GM18909 (cell line): ENCODE data around the gene MATCAP1.
A peak's percentile ranks its signal among the peaks of the same experiment; 100 is the strongest.

Experiments
- ATAC-seq: cut with Tn5 transposase; IDR thresholded peaks from one replicate; pipeline ENCODE4 v1.9.1; 2021; ENCODE audit warnings: mild to moderate bottlenecking; ENCODE audit not compliant: unreplicated experiment, poor library complexity

Gene MATCAP1

DNA sequence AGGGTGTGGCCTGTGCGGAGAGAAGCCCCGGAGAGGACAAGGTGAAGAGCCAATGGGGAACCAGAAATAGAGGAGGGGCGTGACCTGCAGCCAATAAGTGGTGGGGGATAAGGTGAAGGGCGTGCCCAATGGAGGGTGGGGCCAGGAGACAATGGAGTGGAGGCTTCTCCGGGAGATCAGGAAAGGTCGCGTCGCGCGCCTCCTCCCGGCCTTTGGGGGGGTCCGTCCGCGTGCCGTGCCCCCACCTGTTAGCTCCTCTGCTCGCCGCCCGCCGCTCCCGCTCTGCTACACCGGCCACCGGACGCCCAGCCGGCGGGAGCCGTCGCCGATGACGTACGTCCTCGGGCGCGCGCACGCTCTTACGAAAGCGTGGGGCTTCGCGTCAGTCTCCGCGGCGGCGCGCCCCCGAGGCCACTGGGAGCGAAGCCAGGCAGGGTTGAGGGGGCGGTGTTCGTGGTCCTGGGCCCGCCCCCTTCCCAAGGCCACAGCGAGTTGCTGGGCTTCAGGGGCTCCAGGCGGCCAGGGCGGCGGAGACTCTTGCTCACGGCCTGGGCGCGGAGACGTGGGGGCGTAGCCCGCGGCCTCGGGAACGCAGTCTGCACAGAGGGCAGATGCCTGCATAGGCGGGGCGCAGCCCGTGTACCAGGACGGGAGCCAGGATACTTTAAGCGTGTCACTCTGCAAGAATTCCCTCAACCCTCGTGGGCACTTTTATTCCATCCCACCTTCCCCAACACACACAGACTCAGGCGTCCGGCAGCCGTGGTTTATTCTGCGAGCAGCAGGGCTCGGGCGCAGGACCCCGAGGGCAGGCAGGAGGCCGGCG, at the start of gene MATCAP1:
Gene MATCAP1, minus strand, starts transcription at position 337 of the 826 bp plus-strand sequence. CDS start 3,353 bp downstream, outside the sequence.
- ATAC-seq, result peak; percentile 94

DNA sequence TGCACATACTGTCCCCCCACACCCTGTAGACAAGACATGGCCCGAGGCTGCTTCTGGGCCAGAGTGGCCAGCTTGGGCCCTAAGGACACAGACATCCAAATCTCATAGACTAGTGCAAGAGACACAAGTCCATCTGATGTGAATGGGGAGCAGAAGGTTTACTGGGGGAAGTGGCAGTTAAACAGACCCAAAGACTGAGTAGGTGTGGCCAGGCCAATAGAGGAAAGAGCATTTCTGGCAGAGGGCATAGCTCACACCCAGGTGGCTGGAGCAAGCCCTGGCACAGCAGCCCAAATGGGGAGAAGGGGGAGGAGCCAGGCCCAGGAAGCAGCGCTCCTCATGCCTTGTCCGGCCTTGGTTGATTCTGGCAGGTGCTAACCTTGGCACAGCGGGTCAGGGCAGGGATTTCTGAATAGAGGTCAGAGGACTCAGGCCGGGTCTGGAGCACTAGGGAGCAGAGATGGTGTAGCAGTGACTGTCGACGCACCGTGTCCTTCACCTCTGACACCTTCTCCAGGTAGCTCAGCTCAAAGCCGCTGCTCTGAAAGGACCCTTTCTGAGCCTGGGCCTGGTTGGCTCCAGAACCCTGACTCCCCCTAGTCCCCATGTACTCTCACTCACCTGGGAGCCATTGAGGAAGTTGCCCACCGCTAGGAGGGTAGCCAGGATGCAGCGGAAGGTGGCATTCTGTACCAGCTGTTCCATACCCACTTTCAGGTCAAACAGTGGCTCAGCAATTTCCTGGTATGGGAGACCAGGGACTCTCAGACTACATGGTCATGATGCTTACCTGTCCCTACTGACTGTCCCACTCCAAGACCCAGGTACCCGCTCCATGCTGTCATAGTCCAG, 47.3 kb upstream of the MATCAP1 start:
- ATAC-seq, result no peak

DNA sequence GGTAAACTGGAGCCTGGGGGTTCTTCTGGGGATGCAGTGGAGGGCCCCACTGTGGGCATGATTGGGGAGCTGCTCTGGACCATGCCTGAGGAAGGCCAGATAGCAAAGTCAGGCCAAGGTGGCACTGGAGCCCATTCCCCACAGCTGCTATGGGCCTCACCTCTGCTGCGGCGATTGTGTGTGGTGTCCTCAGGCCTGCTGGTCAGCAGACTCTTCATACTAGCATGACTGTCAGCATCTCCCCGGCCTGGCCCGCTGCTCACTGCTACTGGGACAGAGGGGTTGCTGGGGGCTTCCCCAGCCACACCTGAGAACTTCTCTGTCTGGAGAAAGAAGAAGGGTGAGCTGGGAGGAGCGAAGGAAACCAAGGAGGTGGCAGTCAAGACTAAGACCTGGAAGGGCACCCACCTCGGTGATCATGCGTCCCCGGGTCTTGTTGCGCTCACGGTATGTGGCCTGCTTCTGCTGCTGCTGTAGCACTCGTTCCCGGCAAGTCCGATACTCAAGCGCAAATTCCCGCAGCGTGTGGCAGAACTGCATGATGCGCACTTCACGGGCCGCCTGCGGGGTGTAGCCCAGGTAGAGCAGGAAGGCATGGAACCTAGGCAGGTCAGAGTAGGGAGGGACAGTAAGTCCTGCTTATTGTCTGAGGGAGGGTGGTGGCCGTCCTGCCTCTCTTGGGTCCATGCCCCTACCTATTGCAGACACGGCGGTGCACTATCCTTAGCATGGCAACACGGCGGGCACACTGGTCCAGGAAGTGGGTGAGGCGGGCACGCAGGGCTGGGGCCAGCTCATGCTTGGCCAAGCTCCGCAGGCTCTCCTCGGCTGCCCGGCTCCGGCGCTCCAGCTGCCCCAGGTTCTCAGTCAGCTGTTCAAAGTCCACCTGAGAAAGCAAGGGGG, 46.4 kb upstream of the MATCAP1 start:
- ATAC-seq, result no peak

DNA sequence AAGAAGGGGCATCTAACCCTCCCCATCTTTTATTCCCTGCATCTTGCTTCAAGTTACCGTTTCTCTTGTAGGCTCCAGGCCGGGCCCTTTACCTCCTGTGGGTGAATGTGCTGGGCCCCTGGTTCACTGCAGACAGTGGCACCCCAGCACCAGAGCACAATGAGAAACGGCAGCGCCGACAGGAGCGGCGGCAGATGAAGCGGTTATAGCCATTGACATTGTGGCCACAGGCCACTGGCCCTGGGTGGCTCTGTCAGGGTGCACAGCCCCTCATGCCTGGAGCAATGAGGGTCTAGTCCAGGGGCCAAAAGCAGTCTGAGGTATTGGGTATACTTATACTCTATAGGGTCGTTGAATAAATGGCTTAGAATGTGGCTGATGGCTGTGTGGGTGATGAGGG, 45.1 kb upstream of the MATCAP1 start:
- no peak for ATAC-seq

DNA sequence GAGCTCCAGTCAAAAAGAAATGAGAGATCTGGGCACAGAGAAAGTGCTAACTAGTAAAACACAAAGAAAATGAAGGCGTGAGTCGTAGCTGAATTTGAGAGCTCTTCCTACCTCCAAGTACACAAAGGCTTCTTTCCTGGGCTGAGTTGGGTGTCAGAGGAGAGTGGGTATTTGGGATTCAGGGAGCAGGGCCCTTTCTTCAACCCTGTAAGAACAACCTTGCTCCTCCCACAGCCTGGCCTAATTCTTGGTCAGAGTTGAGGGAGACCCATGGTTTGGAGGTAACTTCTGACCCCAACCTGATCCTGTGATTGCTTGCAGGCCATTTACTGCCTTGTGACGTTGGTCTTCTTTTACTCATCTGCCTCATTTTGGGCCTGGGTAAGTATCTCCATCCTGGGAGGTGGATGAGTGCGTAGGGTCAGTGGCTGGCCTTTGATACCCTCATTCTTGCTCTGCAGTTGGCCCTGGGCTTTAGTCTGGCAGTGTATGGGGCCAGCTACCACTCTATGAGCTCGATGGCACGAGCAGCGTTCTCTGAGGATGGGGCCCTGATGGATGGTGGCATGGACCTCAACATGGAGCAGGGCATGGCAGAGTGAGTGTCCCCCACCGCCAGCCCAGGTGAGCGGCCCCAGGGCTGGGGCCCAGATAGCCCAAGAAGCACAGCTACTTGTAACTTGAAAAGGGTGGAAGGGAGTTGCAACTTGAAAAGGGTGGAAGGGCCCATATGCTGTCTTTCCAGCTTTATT, 44.4 kb upstream of the MATCAP1 start:
- ATAC-seq, result no peak

DNA sequence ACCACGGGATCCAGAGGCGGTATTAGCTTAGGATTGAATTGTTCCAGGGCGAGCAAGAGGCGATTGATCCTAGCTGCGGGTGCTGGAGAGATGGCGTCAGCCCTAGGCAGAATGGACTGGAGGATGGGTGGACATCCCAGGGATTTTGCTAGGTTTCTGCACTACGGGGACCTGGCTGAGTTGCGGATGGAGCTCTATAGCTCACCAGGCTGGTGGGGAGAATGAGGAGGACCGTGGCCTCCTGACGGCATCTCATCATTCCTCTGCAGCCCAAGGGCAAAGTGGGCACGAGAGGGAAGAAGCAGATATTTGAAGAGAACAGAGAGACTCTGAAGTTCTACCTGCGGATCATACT, 43.8 kb upstream of the MATCAP1 start:
- no peak for ATAC-seq

DNA sequence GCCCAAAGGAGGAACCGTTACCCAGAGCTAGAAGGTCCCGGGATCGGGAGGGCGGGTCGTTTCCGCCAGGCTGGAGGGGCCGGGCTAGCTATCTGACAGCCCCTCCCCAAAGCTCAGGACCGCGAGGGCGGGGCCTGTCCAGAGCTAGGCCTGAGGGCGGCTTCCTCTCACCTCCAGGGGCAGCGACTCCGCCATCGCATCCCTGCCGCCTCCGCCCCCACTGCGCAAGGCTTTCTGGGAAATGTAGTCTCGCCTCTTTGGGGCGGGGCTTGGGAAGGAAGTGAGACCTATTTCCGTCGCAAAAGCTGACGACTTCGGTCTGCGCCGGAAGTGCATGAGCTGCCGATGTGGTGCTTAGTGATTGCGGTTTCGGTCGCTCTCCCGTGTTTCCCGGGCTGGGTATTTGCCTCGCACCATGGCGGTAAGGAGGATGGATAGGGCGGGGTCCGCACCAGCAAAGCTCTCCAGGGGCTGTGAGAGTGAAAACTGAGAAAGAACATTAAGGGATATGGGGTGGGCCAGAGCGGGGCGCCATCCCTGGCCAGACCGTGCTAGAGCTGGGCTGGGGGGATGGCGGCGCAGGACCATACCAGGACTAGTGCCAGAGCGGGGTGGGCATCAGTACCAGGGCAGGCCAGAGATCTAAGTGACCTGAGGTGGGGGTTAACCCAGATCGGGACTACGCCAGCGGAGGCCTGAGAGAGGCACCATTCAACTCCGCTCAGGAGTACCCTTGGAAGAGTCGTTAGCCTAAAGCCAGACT, 43.2 kb upstream of the MATCAP1 start, which contains the start of gene TMEM208:
Gene TMEM208, plus strand, starts transcription at position 327 of the 763 bp plus-strand sequence. Its CDS starts 89 bp downstream, at position 416.
- peak; percentile 94 for ATAC-seq

DNA sequence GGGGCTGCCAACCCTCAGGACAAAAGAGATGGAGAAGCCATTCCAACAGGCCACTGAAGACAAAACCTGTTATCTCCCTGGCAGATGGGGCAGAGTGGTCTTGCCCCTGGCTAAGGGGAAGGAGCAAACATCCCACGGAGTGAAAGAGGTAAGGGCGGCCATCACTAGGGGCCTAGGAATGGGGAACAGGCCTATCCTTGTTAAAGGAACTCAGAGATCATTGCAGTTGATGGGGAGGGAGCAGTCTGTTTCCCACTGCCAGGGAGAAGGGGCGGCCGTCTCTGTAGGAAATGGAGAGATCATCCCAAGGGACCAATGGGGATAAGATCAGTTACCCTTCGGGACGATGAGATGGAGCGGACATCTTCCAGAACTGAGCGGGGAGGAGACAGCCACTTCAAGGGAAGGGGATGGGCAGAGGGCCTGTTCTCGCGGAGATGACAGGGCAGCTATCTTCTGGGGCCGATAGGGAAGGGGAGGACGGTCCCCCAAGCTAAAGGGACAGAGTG, 42.6 kb upstream of the MATCAP1 start:
- ATAC-seq, result no peak

DNA sequence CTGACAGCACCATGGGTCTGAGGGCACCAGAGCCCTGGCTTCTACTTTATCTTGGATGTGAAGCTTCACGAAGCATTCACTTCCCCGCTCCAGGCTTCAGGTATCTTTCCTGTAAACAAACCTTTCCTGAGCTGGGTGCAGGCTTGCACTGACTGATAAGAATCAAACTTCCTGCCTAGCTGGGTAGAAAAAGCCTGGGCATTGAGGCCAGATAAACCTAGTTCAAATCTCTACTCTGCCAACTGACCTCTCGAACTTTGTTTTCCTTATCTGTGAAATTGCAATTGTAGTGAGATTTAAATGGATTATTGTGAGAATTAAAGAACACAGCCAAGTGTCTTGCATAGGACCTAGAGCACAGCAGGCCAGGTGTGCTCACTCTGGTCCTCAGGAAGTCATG, 40.2 kb upstream of the MATCAP1 start:
- no peak for ATAC-seq

DNA sequence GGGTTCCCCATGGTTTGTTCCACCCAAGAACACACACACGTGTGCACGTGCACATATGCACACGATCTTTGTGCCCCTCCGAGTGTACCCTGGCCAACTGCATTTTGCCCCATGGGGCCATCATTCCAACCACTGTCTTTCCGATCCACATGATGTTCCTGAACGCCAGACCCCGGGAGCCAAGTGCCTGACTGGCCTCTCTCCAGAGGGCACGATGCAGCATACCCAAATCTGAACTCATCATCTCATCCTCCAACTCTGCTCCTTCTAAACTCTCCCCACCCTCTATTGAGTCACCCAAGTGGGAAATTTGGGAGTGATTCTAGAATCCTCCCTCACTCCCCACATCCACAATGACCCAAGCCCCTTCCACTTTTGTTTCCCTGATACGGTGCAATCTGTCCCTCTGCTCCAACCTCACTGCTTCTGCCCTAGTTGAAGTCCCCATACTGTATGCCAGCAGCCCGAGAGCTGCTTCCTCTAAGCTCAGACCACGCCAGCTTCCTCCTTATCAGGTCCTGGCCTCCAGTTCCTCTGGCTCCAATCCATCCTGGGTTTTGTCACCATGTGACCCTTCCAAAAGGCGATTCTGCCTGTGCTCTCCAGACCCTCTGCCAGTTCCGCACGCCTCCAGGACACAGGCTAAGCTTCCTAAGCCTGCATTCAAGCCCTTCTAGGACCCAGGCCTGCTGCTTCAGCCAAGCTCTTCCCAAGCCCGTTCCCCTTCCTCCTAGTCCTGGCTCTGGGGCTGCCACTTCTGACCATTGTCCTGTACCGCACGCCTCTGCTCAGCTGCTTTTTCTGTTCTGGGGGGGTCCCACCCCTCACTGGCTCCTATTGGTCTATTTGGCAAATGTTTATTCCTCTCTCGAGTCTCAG, 33.1 kb upstream of the MATCAP1 start:
- no peak for ATAC-seq

DNA sequence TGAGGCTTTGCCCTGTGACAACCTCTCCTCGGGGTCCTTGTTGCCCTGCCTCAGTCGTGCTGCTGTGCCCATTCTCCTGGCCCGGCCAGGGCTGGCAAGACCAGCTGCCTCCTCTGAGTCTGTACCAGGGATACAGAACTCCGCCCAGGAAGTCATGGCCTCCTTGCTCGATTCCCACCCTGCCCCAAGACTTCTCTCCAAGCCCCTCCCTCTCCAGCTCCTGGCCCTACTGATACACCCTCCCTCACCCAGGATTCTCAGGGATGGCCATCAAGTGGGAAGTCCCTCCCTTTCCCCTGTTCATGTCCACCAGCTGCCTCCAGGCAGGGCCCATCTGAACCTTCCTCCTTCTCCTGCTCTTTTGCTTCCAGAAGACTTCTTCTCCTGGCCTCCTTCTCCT, 31.9 kb upstream of the MATCAP1 start:
- no peak for ATAC-seq

DNA sequence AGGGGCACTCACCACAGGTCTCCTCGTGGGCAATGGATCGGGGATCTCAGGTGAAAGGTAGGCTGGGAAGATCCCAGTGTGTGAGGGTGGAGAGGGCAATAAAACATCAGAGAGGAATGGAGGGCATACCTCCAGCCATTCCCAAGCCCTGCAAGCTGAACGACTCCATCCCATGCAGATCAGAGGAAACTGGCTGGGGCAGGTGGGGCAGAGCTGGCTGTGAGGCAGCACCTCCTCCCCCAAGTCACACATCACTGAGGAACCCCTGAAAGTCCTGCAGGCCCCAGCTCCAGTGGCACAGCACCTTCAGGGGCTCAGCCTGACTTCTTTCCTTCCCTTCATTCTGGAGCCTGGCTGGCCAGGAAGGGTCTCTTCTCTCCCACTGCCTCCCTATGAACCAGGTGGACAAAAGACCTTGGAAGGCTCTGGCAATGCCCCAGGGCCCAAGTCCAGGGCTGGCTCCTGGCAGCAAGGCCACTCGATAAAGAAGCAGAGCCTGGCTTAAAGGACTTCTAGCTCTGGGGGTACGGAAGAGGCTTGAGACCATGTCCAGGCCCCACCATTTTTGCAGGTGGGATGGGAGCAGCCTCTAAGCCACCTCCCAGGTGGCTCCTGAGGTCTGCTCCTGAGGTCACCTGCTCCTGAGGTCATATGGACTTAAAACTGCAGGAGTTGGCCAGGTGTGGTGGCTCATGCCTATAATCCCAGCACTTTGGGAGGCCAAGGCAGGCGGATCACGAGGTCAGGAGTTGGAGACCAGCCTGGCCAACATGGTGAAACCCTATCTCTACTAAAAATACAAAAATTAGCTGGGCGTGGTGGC, 29.6 kb upstream of the MATCAP1 start:
- ATAC-seq, result no peak

DNA sequence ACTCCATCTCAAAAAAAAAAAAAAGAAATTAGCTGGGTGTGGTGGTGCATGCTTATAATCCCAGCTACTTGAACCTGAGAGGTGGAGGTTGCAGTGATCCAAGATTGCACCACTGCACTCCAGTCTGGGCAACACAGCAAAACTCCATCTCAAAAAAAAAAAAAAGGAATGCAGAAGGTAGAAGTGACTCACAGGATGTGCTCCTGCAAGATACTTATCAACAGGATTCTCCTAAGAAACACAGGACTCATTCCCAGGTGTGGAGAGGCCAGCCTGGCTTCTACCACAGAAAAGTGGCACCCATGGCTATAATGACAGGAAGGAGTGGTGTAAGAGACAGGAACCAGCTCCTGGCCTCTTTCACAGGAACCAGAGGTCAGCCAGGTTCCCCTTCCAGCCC, 29.0 kb upstream of the MATCAP1 start:
- ATAC-seq, result no peak

DNA sequence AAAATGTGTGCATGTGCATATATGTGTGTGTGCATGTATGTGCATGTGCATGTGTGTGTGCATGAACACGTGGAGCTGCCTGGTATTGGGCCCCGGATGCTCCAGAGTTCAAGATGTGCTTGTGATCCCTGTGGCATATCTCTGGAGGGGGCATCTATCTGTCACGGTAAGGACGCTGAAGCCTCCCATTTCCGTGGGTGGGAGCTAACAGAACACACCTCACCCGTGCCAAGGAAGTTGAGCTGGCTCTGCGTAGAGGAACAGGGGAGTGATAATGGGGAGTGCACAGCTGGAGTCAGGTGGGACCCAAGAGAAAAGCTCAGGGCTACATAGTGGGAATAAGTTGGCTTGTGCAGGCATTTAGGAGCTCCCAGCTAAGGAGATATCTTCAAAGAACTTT, 27.9 kb upstream of the MATCAP1 start:
- no peak for ATAC-seq

DNA sequence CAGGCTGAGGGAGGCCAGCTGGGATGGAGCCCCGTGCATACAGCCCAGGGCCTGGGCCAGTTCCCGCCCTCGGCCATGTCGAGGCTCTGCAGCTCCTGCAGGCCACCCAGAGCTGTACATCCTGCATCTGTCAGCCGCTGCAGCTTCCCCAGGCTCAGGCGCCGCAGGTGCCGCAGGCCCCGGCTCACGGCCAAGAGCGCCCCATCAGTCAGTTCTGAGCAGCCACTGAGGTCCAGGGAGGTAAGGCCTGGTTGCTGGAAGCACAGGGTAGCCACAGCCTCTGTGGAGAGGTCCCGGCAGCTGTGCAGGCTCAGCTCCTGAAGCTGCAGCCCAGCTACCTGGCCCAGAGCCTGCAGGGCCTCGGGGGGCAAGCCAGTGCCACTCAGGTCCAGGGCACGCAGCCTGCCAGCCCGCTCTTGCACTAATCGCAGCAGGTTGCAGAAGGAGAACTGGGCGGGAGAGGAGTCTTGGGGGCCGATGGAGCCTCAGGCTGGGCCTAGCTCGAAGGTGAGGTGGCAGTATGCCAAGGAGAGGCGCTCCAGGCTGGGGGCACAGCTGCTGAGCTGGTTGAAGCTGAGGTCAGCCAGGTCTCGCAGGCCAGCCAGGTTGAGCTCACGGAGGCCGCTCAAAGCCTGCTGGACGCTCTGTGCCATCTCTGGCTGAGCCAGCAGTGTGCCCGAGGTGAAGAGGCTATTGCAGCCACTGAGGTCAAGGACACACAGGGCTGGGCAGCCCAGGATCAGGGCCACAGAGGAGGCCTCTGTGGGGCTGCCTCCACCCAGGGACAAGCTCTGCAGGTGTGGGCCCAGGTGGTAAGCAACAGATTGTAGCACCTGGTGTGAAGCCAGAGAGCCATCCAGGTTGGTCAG, 26.5 kb upstream of the MATCAP1 start:
- ATAC-seq, result no peak

DNA sequence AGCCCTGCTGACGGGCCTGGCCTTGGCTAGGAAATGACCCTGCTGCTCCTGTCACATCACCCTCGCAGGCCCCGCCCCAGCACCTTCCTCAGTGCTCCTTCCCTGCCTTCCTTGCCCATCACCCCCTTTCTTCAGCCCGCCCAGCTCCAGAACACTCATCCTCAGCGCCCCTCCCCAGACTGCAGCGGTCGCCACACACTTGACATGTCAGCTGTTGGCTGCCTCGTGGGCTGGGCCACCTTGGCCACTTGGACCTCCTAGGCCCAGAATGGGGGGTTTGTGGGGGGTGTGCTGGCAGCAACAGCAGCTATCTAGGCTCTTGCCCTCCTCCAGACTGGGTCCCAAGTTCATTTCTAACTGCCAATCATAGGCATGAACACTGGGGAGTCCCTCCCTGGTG, 25.8 kb upstream of the MATCAP1 start:
- no peak for ATAC-seq
